ENCODE data around the gene FGF6. TPM values are rescaled to one million over a fixed set of nuclear protein-coding genes. Genes with fewer than 3 reads are reported as not detected.

FGF6 gene
- total and polyA plus RNA-seq, 9 of the 15 experiments (the other 6 are each of a cell fraction or from before 2014, with no cell fraction given): 0.14 TPM; not detected in 8

GRCh38 chr12:4407136-4407535 lies 38.5 kb downstream of the FGF6 start:
- intact Hi-C loops (cut with micrococcal nuclease): no loop called here
- no peaks in the 10 kb centered on the region for H3K36me3 ChIP-seq (ENCODE audit: control insufficient read depth, insufficient read depth, low read length)
- FAIRE-seq: no peak
- BruUV-seq (replicated peaks): no TSS peak
- H3K4me1 ChIP-seq (replicated peaks in 1 of 2; ENCODE audit: control insufficient read depth in 2 of 2, insufficient read depth in 2 of 2, low read length in 2 of 2): no peaks in the 10 kb centered on the region
- no peaks in the 10 kb centered on the region for H3K9me3 ChIP-seq (replicated peaks; ENCODE audit: control insufficient read depth, insufficient read depth, low read depth, low read length)
- no peak overlapping the region for H3K4me3 ChIP-seq
- no peak for DNase-seq (ENCODE audit: extremely low read depth in 1 of 4, low spot score in 3 of 4)
- no peaks in the 10 kb centered on the region for H3K79me2 ChIP-seq (ENCODE audit: control insufficient read depth, insufficient read depth, low read length)
- WGBS (ENCODE audit: insufficient coverage, low coverage, missing lambda C conversion rate): 4% methylated on average over 3 of the region's 3 CpGs
- H3K9ac ChIP-seq (ENCODE audit: insufficient read depth in 1 of 2, low read depth in 2 of 2, low read length in 2 of 2): no peak overlapping the region
- ChIA-PET CTCF (ENCODE audit: low intra/inter-chr PET ratio) (no interaction called here), POLR2A (no interaction called here)
- no peak for ATAC-seq
- H3K27ac ChIP-seq (ENCODE audit: extremely low read depth, low read depth, low read length): no peak overlapping the region
- H3K27me3 ChIP-seq (ENCODE audit: control insufficient read depth in 2 of 2, insufficient read depth in 2 of 2, low read length in 2 of 2): peaks cover 0 to 4% of the 10 kb centered on the region in 2 experiments; a peak in 1 of 5 replicates
- TF ChIP-seq DEAF1 (CRISPR knock-in tag; IDR thresholded peaks at IDR 0.05) (no peak), ZNF740 (CRISPR knock-in tag; IDR thresholded peaks at IDR 0.05) (no peak), ZNF740 (tag; IDR thresholded peaks at IDR 0.05) (no peak), ZC3H4 (CRISPR knock-in tag; IDR thresholded peaks at IDR 0.05; ENCODE audit: borderline replicate concordance) (no peak), ZNF76 (CRISPR knock-in tag; IDR thresholded peaks at IDR 0.05; ENCODE audit: borderline replicate concordance) (no peak), ZNF785 (CRISPR knock-in tag; IDR thresholded peaks at IDR 0.05) (no peak), RHOXF2B (CRISPR knock-in tag; conservative IDR thresholded peaks at IDR 0.05) (no peak), MCM5 (IDR thresholded peaks at IDR 0.05; ENCODE audit: low read depth) (no peak), CREM (IDR thresholded peaks at IDR 0.05; ENCODE audit: low read depth) (no peak), FOXK1 (CRISPR knock-in tag; IDR thresholded peaks at IDR 0.05; ENCODE audit: borderline replicate concordance) (no peak), IRF2 (CRISPR knock-in tag; IDR thresholded peaks at IDR 0.05) (no peak), CCNT2 (IDR thresholded peaks at IDR 0.05; ENCODE audit: borderline replicate concordance, extremely low read depth, insufficient read length, low read depth, low read length) (no peak), ZNF79 (CRISPR knock-in tag; IDR thresholded peaks at IDR 0.05; ENCODE audit: low read depth) (no peak), ZNF57 (CRISPR knock-in tag; IDR thresholded peaks at IDR 0.05) (no peak)
- TF ChIP-seq, protein P1, sequence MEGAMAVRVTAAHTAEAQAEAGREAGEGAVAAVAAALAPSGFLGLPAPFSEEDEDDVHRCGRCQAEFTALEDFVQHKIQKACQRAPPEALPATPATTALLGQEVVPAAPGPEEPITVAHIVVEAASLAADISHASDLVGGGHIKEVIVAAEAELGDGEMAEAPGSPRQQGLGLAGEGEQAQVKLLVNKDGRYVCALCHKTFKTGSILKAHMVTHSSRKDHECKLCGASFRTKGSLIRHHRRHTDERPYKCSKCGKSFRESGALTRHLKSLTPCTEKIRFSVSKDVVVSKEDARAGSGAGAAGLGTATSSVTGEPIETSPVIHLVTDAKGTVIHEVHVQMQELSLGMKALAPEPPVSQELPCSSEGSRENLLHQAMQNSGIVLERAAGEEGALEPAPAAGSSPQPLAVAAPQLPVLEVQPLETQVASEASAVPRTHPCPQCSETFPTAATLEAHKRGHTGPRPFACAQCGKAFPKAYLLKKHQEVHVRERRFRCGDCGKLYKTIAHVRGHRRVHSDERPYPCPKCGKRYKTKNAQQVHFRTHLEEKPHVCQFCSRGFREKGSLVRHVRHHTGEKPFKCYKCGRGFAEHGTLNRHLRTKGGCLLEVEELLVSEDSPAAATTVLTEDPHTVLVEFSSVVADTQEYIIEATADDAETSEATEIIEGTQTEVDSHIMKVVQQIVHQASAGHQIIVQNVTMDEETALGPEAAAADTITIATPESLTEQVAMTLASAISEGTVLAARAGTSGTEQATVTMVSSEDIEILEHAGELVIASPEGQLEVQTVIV (CRISPR knock-in tag; IDR thresholded peaks at IDR 0.05; ENCODE audit: borderline replicate concordance): no peak
- TF ChIP-seq, protein P2, sequence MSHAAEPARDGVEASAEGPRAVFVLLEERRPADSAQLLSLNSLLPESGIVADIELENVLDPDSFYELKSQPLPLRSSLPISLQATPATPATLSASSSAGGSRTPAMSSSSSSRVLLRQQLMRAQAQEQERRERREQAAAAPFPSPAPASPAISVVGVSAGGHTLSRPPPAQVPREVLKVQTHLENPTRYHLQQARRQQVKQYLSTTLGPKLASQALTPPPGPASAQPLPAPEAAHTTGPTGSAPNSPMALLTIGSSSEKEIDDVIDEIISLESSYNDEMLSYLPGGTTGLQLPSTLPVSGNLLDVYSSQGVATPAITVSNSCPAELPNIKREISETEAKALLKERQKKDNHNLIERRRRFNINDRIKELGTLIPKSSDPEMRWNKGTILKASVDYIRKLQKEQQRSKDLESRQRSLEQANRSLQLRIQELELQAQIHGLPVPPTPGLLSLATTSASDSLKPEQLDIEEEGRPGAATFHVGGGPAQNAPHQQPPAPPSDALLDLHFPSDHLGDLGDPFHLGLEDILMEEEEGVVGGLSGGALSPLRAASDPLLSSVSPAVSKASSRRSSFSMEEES (CRISPR knock-in tag; IDR thresholded peaks at IDR 0.05): no peak
- no peaks in the 10 kb centered on the region for H4K20me1 ChIP-seq (replicated peaks; ENCODE audit: control insufficient read depth, insufficient read depth, low read length)
- in situ Hi-C loops (cut with MboI): no loop called here
- no peak overlapping the region for H3K4me2 ChIP-seq (ENCODE audit: insufficient read depth, low read length)
- H2AFZ ChIP-seq (ENCODE audit: low read depth, low read length): no peak overlapping the region
- no peaks in the 10 kb centered on the region for H3K9me1 ChIP-seq (ENCODE audit: control insufficient read depth, insufficient read depth, low read length)
